DMS153 treated with DMSO at 0.1 percent for 48 hours (cell line): ENCODE measurements around the gene UGT1A8.
"Not testable (repeated sequence)": the region's sequence is repeated elsewhere in the genome, so short reads cannot be mapped to it uniquely, and the experiment has no call there.

Source experiments
- DNase-seq: peaks from one replicate; lab custom pipeline; 2025; ENCODE audit not compliant: unreplicated experiment; lab: John Stamatoyannopoulos, UW

The UGT1A8 gene

GRCh38 chr2:233681521-233682099 lies 64.2 kb downstream of the UGT1A8 start, which contains the start of gene UGT1A7:
Gene UGT1A7 (plus strand): TSS chr2:233681901. CDS start chr2:233681938, 37 bp downstream.
- DNase-seq = no peak

DNA sequence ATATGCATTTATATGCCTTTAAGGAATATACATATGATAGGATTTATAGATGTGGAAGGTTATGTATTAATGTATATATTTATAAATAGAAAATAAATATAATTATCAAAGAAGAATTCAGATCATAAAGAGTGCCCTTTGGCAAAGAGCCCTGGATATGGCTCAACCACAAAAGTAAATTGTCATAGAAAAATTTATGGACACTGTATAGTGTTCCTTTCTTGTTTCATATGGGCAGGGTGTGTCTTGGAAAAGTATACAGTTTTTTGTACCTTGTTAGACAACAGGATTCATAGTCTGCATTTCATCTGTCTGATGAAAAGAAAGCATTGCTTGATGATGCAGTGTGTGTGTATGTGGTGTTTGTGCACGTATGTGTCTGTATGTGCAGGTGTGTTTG lies 67.2 kb downstream of the UGT1A8 start:
- DNase-seq = no peak

GRCh38 chr2:233686928-233687327 lies 69.5 kb downstream of the UGT1A8 start:
- DNase-seq = no peak

GRCh38 chr2:233688341-233688740 lies 70.9 kb downstream of the UGT1A8 start:
- DNase-seq = no peak

DNA sequence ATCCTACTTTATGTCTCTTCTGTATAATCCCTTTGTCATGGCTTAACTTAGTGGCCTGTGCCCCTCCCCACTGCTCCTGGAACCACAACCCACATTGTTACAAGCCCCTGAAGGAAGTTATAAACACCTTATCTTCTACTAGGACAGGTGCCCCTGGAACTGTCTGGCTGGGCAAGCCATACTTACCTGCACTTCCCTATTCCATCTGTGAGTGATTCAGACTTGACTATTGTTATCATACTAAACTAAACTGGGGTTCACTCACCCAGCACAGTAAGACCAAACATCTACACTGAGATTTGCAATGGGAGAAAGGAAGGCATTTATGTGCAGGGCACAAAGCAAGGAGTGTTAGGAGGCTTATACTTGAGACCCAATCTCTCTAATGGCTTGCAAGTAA lies 71.6 kb downstream of the UGT1A8 start:
- no peak for DNase-seq

DNA sequence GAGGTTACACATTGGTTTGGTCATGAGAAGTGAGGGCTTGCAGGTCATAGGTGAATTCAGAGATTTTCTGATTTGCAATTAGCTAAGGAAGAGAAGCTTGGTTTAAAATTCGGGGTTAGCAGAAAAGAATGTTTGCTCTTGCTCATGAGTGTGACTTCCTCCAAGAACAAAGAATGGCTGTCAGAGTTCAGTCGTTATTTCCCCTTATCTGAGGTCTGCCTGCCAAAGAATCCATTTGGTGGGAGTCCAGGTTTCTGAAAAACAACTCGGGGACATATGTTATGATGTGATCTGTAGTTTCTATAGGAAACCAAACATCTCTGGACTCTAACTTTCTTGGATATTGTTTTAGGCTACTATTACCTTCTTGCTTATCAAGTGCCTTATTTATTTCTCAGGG lies 72.1 kb downstream of the UGT1A8 start:
- DNase-seq = no peak

DNA sequence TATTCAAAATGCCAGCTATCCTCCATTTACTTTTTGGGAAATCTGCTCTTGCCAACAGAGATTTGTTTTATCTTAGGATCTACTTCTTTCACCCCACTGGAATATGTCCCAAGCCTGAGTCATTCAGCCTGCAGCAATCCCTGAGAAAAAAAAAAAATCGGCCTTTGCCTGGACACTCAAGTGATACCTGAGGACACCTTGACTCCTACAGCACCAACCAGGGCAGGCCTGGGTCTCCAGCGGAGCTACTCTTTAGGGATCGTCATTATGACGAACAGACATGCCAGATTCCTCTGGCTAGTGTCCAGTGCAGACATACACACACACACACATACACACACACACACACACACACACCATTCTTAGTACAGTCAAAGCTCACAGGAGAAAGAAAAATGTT lies 73.0 kb downstream of the UGT1A8 start:
- no peak for DNase-seq

DNA sequence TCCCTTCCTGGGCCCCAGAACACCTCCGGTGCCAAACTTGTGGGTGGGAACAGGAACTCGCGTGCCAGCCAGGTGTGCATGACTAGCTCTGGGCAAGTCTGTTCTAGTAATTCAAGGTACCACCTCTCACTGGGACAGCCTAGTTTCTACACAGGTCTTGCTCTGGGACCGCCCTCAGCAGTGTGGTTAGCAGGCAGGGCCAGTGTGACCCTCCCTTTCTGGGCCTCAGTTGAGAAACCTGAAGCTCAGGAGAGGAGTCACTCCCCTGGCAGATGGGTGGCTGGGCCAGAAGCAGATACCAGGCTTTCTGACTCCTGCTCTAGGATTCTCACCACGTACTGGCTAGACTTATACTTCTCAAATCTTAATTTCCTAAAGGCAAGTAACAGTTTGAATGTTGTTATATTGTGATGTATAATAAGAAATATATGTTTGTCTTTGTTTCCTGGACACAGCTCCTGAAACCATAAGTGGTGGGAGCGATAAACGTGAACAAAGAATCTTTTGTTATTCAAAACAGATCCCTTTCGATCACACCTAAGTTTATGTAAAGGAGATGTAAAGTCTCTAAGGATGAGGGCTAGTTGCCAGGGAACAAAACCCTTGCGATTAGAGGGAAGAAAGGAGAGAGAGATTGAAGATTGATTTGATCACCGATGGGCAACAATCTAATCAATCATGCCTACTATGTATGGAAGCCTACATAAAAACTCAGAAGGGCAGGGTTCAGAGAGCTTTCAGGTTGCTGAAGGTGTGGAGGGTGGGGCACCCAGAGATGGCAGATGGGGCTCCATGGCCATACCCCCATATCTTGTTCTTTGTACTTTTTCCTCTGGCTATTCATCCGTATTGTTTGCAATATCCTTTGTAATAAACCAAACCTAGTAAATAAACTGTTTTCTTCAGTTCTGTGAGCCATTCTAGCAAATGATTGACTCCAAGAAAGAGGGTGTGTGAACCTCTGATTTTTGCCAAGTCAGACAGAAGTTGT lies 74.3 kb downstream of the UGT1A8 start:
- DNase-seq = no peak

- DNase-seq = no peak
These were observed 75.2 kb downstream of the UGT1A8 start, which contains the start of gene UGT1A6 for GRCh38 chr2:233692648-233693047. Gene UGT1A6 (plus strand): TSS chr2:233692890. CDS start chr2:233693005, 115 bp downstream.

DNA sequence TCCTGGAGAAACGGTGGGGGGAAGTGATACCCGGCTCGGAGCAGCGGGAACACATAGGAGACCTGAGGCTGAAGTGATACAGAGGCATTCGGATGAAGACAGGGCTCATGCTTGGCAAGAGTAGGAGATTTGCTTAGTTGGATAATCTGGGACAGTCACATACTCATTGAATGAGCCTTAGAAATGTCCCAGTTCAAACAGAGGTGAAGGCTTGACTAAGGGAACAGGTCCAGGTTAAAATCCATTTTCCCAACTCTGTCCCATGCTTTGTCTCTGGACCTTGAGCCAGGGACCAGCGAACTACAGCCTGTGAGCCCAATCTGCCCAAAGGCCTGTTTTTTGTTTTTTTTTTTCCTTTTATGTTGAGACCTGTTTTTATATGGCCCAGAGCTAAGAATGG lies 76.5 kb downstream of the UGT1A8 start:
- DNase-seq = no peak

GRCh38 chr2:233698740-233699139 lies 81.3 kb downstream of the UGT1A8 start:
- no peak for DNase-seq

DNA sequence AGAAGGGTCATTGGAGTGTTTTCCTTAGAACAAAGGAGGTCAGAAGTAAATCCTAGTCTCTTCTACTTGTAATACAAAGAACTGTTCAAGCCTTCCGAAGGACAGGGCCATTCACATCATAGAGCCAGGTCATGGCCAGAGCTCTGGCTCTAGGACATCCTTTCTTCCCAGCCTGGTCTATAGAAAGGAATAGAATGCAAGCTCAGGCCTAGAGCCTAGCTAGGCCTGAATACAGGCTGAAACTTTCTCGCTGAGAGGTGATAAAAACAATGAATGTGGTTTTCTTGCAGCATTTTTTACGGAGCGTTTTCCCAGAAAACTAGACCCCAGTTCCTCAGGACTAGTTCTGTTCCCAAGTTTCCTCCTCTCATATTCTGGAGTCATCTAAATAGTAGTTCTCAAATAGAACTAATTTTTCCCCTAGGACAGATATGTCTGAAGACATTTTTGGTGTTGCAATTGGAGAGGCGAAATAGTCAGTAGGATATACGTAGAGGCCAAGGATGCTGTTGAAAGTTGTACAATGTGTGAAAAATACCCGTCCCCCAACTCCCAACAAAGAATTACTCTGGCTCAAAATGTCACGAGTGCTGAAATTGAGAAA lies 82.1 kb downstream of the UGT1A8 start:
- DNase-seq = no peak

DNA sequence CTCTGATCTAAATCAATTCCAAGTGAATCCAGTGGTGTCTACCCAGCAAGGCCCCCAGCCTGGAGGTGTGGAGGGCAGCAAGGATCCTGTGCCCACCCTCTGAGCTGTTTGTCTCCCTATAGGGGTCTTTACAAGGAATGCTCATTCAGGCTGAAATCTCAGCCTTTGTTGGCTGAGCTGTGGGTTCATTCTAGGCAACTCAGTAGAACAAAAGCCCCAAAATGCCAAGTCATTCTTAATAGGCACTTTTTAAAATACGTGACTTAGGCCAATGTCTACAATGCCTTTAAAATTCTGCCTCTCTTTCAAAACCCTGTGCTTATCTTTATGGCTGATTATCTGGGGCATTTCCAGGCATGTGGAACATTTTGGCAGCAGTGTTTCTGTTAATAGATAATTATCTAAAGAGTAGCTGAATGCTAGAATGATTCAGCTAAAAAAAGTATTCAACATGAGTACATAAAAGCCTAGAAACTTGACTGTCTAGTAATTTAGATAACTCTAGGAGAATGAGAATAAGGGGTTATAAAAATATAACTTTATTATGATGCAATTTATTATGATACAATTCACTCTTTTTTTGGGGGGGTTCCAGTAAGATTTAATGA lies 82.7 kb downstream of the UGT1A8 start:
- DNase-seq = no peak

- not testable (repeated sequence) for DNase-seq
These were observed 83.4 kb downstream of the UGT1A8 start for GRCh38 chr2:233700842-233701241.

- no peak for DNase-seq
These were observed 84.8 kb downstream of the UGT1A8 start for GRCh38 chr2:233702238-233702637.

- no peak for DNase-seq
These were observed 88.6 kb downstream of the UGT1A8 start for GRCh38 chr2:233705911-233706506.

- no peak for DNase-seq
These were observed 89.3 kb downstream of the UGT1A8 start for GRCh38 chr2:233706720-233707119.

GRCh38 chr2:233707940-233708644 lies 90.7 kb downstream of the UGT1A8 start:
- DNase-seq = no peak

DNA sequence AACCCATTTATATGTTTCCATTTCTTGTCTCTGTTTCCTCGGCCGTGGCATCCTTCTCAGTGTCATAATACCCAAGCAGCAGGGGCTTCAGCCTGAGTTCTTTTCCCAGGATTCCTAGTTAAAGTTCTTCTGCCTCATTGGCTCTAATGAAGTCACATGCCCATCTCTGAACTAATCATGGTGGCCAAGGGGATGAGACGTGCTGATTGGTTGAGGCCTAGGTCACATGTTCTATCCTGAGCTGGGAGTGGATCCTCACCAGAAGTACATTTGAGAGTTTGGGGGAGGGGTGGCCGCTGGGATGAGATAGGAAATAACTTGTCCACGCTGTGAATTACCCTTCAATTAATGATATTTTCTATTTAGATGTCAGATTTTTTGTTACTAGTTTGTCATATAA lies 91.5 kb downstream of the UGT1A8 start:
- no peak for DNase-seq

- peak; percentile 73 for DNase-seq
These were observed 94.0 kb downstream of the UGT1A8 start for GRCh38 chr2:233711312-233712008.
